HG02981 (cell line): ENCODE measurements around the gene NOL4L.

ENCODE experiments used
- ATAC-seq: cut with Tn5 transposase; IDR thresholded peaks from one replicate; pipeline ENCODE4 v1.9.1; 2021; ENCODE audit warnings: mild to moderate bottlenecking, moderate library complexity; ENCODE audit not compliant: unreplicated experiment

NOL4L gene

GRCh38 chr20:32528171-32528891 is 56.8 kb downstream of the NOL4L start:
- ATAC-seq = no peak

GRCh38 chr20:32527447-32528055 is 57.6 kb downstream of the NOL4L start:
- ATAC-seq = no peak

- ATAC-seq = no peak
These were observed 58.1 kb downstream of the NOL4L start for GRCh38 chr20:32527052-32527446.

- ATAC-seq = no peak
These were observed 58.6 kb downstream of the NOL4L start for GRCh38 chr20:32526541-32526940.

GRCh38 chr20:32526125-32526524 is 59.0 kb downstream of the NOL4L start:
- ATAC-seq = no peak

- no peak for ATAC-seq
These were observed 60.2 kb downstream of the NOL4L start for GRCh38 chr20:32524829-32525501.

- no peak for ATAC-seq
These were observed 61.4 kb downstream of the NOL4L start for GRCh38 chr20:32523613-32524213.

- no peak for ATAC-seq
These were observed 62.1 kb downstream of the NOL4L start for GRCh38 chr20:32522776-32523612.

- no peak for ATAC-seq
These were observed 62.7 kb downstream of the NOL4L start for GRCh38 chr20:32522526-32522775.

GRCh38 chr20:32521780-32522525 is 63.2 kb downstream of the NOL4L start:
- ATAC-seq = no peak

- no peak for ATAC-seq
These were observed 64.3 kb downstream of the NOL4L start for GRCh38 chr20:32520927-32521203.

- no peak for ATAC-seq
These were observed 65.8 kb downstream of the NOL4L start for GRCh38 chr20:32519381-32519730.

GRCh38 chr20:32518593-32519380 is 66.3 kb downstream of the NOL4L start:
- ATAC-seq = no peak

- no peak for ATAC-seq
These were observed 67.1 kb downstream of the NOL4L start for GRCh38 chr20:32517914-32518592.

- no peak for ATAC-seq
These were observed 67.6 kb downstream of the NOL4L start for GRCh38 chr20:32517518-32517873.

- ATAC-seq = no peak
These were observed 68.3 kb downstream of the NOL4L start for GRCh38 chr20:32516583-32517517.

- no peak for ATAC-seq
These were observed 69.5 kb downstream of the NOL4L start for GRCh38 chr20:32515631-32516101.

- no peak for ATAC-seq
These were observed 70.4 kb downstream of the NOL4L start for GRCh38 chr20:32514760-32515159.
